SK-N-SH (cell line): ENCODE results near the gene MYO18B. TPM values are rescaled to one million over a fixed set of nuclear protein-coding genes. Genes with fewer than 3 reads are reported as not detected.

Source experiments
- CTCF ChIA-PET: fragments of 300-600, 350-600 bp; formaldehyde crosslinking; extraction: SDS; loops from one replicate; lab custom pipeline; 2021; lab: Yijun Ruan, JAX
- POLR2A ChIA-PET: fragments of 350-600 bp; sonication (Branson Sonifier 250); formaldehyde crosslinking; extraction: SDS; loops from one replicate; lab custom pipeline; 2020; ENCODE audit warnings: antibody characterized with exemption, inconsistent platforms; lab: Yijun Ruan, JAX
- DNase-seq: peaks from one replicate; pipeline ENCODE4 v3.0.0; 2012
- H2AFZ ChIP-seq: fragments of 200-600 bp; sonication (generic); 2 replicates; pipeline ENCODE4 v1.8.1; 2016; ENCODE audit warnings: antibody characterized with exemption, mild to moderate bottlenecking, low read depth
- H3F3A ChIP-seq: fragments of 200-600 bp; sonication (generic); replicated peaks from 2 replicates; pipeline ENCODE3; 2016; ENCODE audit warnings: antibody characterized with exemption, mild to moderate bottlenecking; ENCODE audit not compliant: insufficient read depth
- H3K27ac ChIP-seq, 2 experiments: fragments of 200-500 bp in 1 of 2; fragments of 200-600 bp in 1 of 2; sonication (Bioruptor generic) in 1 of 2; sonication (generic), shearing (Covaris generic) in 1 of 2; 2 replicates each; pipeline versions ENCODE4 v1.5.1 to v1.6.1; 2014 to 2016; ENCODE audit warnings: low read depth in 2 of 2, inconsistent platforms in 1 of 2, low read length in 1 of 2, mild to moderate bottlenecking in 1 of 2, mixed read lengths in 1 of 2
- H3K27me3 ChIP-seq: fragments of 200-600 bp; sonication (generic), shearing (Covaris generic); 2 replicates; pipeline ENCODE4 v1.6.1; 2016; ENCODE audit warnings: mixed run types; ENCODE audit not compliant: insufficient read depth
- H3K36me3 ChIP-seq, 2 experiments: fragments of 200-500 bp in 1 of 2; fragments of 200-600 bp in 1 of 2; sonication (Bioruptor generic) in 1 of 2; sonication (generic) in 1 of 2; replicated peaks in 1 of 2; 2 replicates each; pipeline versions ENCODE3 to v1.5.1; 2014 to 2016; ENCODE audit warnings: low read length in 1 of 2, mild to moderate bottlenecking in 1 of 2; ENCODE audit not compliant: insufficient read depth in 2 of 2, control insufficient read depth in 1 of 2
- H3K4me1 ChIP-seq, 2 experiments: fragments of 200-500 bp in 1 of 2; fragments of 200-600 bp in 1 of 2; sonication (Bioruptor generic) in 1 of 2; sonication (generic), shearing (Covaris generic) in 1 of 2; 2 replicates each; pipeline versions ENCODE4 v1.5.1 to v1.6.1; 2014 to 2016; ENCODE audit warnings: low read depth in 1 of 2, low read length in 1 of 2, mixed run types in 1 of 2; ENCODE audit not compliant: insufficient read depth in 2 of 2, control insufficient read depth in 1 of 2
- H3K4me2 ChIP-seq: fragments of 200-600 bp; sonication (generic), shearing (Covaris generic); 2 replicates; pipeline ENCODE4 v1.6.1; 2017; ENCODE audit warnings: mixed run types
- H3K4me3 ChIP-seq, 2 experiments: fragments of 200-500 bp in 1 of 2; fragments of 200-600 bp in 1 of 2; sonication (Bioruptor generic) in 1 of 2; sonication (generic), shearing (Covaris generic) in 1 of 2; 2 replicates each; pipeline versions ENCODE4 v1.5.1 to v1.8.1; 2014 to 2016; ENCODE audit warnings: low read depth in 2 of 2, inconsistent platforms in 1 of 2, low read length in 1 of 2, mild to moderate bottlenecking in 1 of 2, mixed read lengths in 1 of 2, moderate library complexity in 1 of 2
- H3K79me2 ChIP-seq: fragments of 200-600 bp; sonication (generic); 2 replicates; pipeline ENCODE4 v1.8.1; 2017; ENCODE audit warnings: mild to moderate bottlenecking; ENCODE audit not compliant: insufficient read depth
- H3K9ac ChIP-seq: fragments of 200-600 bp; sonication (generic); 2 replicates; pipeline ENCODE4 v1.6.1; 2017; ENCODE audit warnings: mixed run types
- H3K9me2 ChIP-seq: fragments of 200-600 bp; sonication (generic); 2 replicates; pipeline ENCODE4 v1.6.1; 2017; ENCODE audit warnings: mixed run types
- H3K9me3 ChIP-seq: fragments of 200-600 bp; sonication (generic); 2 replicates; pipeline ENCODE4 v1.6.1; 2017; ENCODE audit warnings: mixed run types, mild to moderate bottlenecking, moderate library complexity
- H4K20me1 ChIP-seq: fragments of 200-600 bp; sonication (generic); 2 replicates; pipeline ENCODE4 v1.6.1; 2017; ENCODE audit warnings: mild to moderate bottlenecking, mixed run types; ENCODE audit not compliant: insufficient read depth
- ELF1 ChIP-seq: IDR thresholded peaks from 2 replicates; pipeline ENCODE4 v1.4.0; 2012
- EP300 ChIP-seq, 2 experiments: IDR thresholded peaks; 2 replicates each; pipeline versions ENCODE4 v1.4.0 to v1.6.1; 2012; ENCODE audit warnings: borderline replicate concordance in 1 of 2, low read depth in 1 of 2, low read length in 1 of 2
- EZH2phosphoT487 ChIP-seq: fragments of 200-600 bp; sonication (generic); IDR thresholded peaks from 2 replicates; pipeline ENCODE4 v1.6.1; 2017; ENCODE audit warnings: low read depth, mixed run types, mild to moderate bottlenecking, antibody characterized with exemption, moderate library complexity, borderline replicate concordance
- FOSL2 ChIP-seq: IDR thresholded peaks from 2 replicates; pipeline ENCODE4 v1.4.0; 2012; ENCODE audit warnings: low read depth, mild to moderate bottlenecking, moderate library complexity, borderline replicate concordance
- FOXM1 ChIP-seq: IDR thresholded peaks from 2 replicates; pipeline ENCODE4 v1.4.0; 2012; ENCODE audit warnings: low read depth, mild to moderate bottlenecking
- GABPA ChIP-seq: IDR thresholded peaks from 2 replicates; pipeline ENCODE4 v1.4.0; 2012; ENCODE audit warnings: low read depth, mild to moderate bottlenecking
- GATA2 ChIP-seq: sonication (generic); formaldehyde crosslinking; IDR thresholded peaks from 2 replicates; pipeline ENCODE4 v1.5.0; 2020; ENCODE audit warnings: mild to moderate bottlenecking, missing genetic modification reagents
- IRF3 ChIP-seq: fragments of 150-350 bp; IDR thresholded peaks from 2 replicates; pipeline ENCODE4 v1.6.1; 2016; ENCODE audit warnings: mild to moderate bottlenecking, low read depth, low read length
- JUND ChIP-seq: IDR thresholded peaks from 2 replicates; pipeline ENCODE4 v1.4.0; 2012
- MXI1 ChIP-seq: IDR thresholded peaks from 2 replicates; pipeline ENCODE4 v1.6.1; 2012; ENCODE audit warnings: mild to moderate bottlenecking, low read depth, low read length, improper control_type of control experiment
- NFIC ChIP-seq: IDR thresholded peaks from 2 replicates; pipeline ENCODE4 v1.4.0; 2012; ENCODE audit warnings: borderline replicate concordance
- RAD21 ChIP-seq: IDR thresholded peaks from 2 replicates; pipeline ENCODE4 v1.6.1; 2012; ENCODE audit warnings: mild to moderate bottlenecking, low read length
- RCOR1 ChIP-seq: fragments of 150-350 bp; IDR thresholded peaks from 2 replicates; pipeline ENCODE4 v1.6.1; 2017; ENCODE audit warnings: antibody characterized with exemption, low read length
- SMC3 ChIP-seq: IDR thresholded peaks from 2 replicates; pipeline ENCODE4 v1.6.1; 2012; ENCODE audit warnings: low read depth, low read length, improper control_type of control experiment
- TAF1 ChIP-seq: IDR thresholded peaks from 2 replicates; pipeline ENCODE4 v1.6.1; 2012; ENCODE audit warnings: low read depth, mild to moderate bottlenecking, low read length, moderate library complexity, borderline replicate concordance
- YY1 ChIP-seq: IDR thresholded peaks from 2 replicates; pipeline ENCODE4 v1.4.0; 2012; ENCODE audit warnings: low read depth, mild to moderate bottlenecking
- ZBTB33 ChIP-seq: IDR thresholded peaks from 2 replicates; pipeline ENCODE4 v1.4.0; 2012; ENCODE audit warnings: low read depth, borderline replicate concordance
- WGBS: methylation state at CpG from one replicate; pipeline ENCODE4 v1.1.6; 2017; ENCODE audit warnings: low lambda C conversion rate; 5-methylcytosine and 5-hydroxymethylcytosine counted together
- polyA plus RNA-seq, 3 experiments: library from polyadenylated mRNA; depleted of rRNA; stranded (reverse); fragments of >200 nt; gene quantifications; 2 replicates each; pipeline ENCODE4 v1.2.3, GENCODE V29; 2012
- TF ChIP-seq, protein P1 (sequence below): fragments of 150-350 bp; IDR thresholded peaks from 2 replicates; pipeline ENCODE4 v1.6.1; 2017; ENCODE audit warnings: antibody characterized with exemption, low read length, low read depth, borderline replicate concordance

The MYO18B gene
- polyA plus RNA-seq, 1 of the 3 experiments (the other 2 are of a cell fraction) = 0.05 TPM

- no peaks in the 10 kb centered on the region for H3F3A ChIP-seq
- peaks cover 0 to 24% of the 10 kb centered on the region in 2 experiments; a peak in 1 of 4 replicates for H3K4me1 ChIP-seq
- 43% methylated on average over 1 of the region's 1 CpG for WGBS
- H3K9me3 ChIP-seq = no peaks in the 10 kb centered on the region
- no peaks in the 10 kb centered on the region for H3K9me2 ChIP-seq
- TF ChIP-seq GABPA (no peak), NFIC (no peak), ZBTB33 (no peak), EZH2phosphoT487 (no peak), JUND (no peak), RCOR1 (no peak)
- H3K79me2 ChIP-seq = no peaks in the 10 kb centered on the region
- no peak overlapping the region for H2AFZ ChIP-seq
- H3K9ac ChIP-seq = no peak overlapping the region
- no peak overlapping the region for H3K27ac ChIP-seq
- ChIA-PET POLR2A (no interaction called here), CTCF (no interaction called here)
- no peak for DNase-seq
- no peak overlapping the region for H3K4me2 ChIP-seq
- H3K27me3 ChIP-seq = no peaks in the 10 kb centered on the region
- H3K4me3 ChIP-seq = no peak overlapping the region
- H3K36me3 ChIP-seq = no peaks in the 10 kb centered on the region
- H4K20me1 ChIP-seq = no peaks in the 10 kb centered on the region
Measured at GRCh38 chr22:25938151-25938550, 196.2 kb downstream of the MYO18B start.

GRCh38 chr22:25939384-25939783 lies 197.4 kb downstream of the MYO18B start:
- Histone ChIP-seq H3K36me3 (no peaks in the 10 kb centered on the region), H4K20me1 (no peaks in the 10 kb centered on the region), H3K4me3 (no peak overlapping the region), H3F3A (no peaks in the 10 kb centered on the region), H3K27me3 (no peaks in the 10 kb centered on the region), H3K9me2 (no peaks in the 10 kb centered on the region), H3K9me3 (no peaks in the 10 kb centered on the region), H3K4me2 (no peak overlapping the region), H3K79me2 (no peaks in the 10 kb centered on the region), H3K4me1 (peaks cover 0 to 24% of the 10 kb centered on the region in 2 experiments; a peak in 1 of 4 replicates), H3K27ac (no peak overlapping the region), H3K9ac (no peak overlapping the region), H2AFZ (no peak overlapping the region)
- DNase-seq = no peak
- ChIA-PET CTCF (no interaction called here), POLR2A (no interaction called here)
- TF ChIP-seq TAF1 (no peak), GATA2 (CRISPR knock-in tag) (no peak), EP300 (IDR thresholded peaks at IDR 0.05; ENCODE audit: borderline replicate concordance in 1 of 2, low read depth in 1 of 2, low read length in 1 of 2) (no peak), ELF1 (no peak), EZH2phosphoT487 (no peak), YY1 (no peak), SMC3 (no peak), RAD21 (no peak), MXI1 (no peak), FOSL2 (no peak), IRF3 (no peak), FOXM1 (no peak)
- TF ChIP-seq, protein P1, sequence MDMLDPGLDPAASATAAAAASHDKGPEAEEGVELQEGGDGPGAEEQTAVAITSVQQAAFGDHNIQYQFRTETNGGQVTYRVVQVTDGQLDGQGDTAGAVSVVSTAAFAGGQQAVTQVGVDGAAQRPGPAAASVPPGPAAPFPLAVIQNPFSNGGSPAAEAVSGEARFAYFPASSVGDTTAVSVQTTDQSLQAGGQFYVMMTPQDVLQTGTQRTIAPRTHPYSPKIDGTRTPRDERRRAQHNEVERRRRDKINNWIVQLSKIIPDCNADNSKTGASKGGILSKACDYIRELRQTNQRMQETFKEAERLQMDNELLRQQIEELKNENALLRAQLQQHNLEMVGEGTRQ = no peak
- 33% methylated on average over 4 of the region's 4 CpGs for WGBS
